Thoracic aorta (tissue), 2 donors: Measurements from ENCODE around the gene IFNGR2. TPM values are rescaled to one million over a fixed set of nuclear protein-coding genes. Genes with fewer than 3 reads are reported as not detected.
A peak's percentile ranks its signal among the peaks of the same experiment; 100 is the strongest.

Experiments
- ATAC-seq: fragments of 150-250 bp; one replicate; pipeline ENCODE4 v1.8.0; 2017; ENCODE audit warnings: low read depth; ENCODE audit not compliant: insufficient number of reproducible peaks, low FRiP score
- DNase-seq: peaks from one replicate; pipeline ENCODE4 v3.0.0-alpha.2; 2020; ENCODE audit warnings: low spot score
- H3K27ac ChIP-seq, 2 donors: fragments of 200-600 bp; sonication (generic); 1 replicate in 1 of 2; 2 replicates in 1 of 2; pipeline ENCODE4 v1.5.1; 2016; ENCODE audit warnings: mild to moderate bottlenecking in 2 of 2, moderate library complexity in 2 of 2
- H3K27me3 ChIP-seq: fragments of 200-600 bp; sonication (generic); replicated peaks from 2 replicates; pipeline ENCODE4 v1.6.0; 2016; ENCODE audit warnings: mild to moderate bottlenecking; ENCODE audit not compliant: insufficient read depth
- H3K36me3 ChIP-seq: fragments of 200-600 bp; sonication (generic); one replicate; pipeline ENCODE4 v1.5.1; 2016
- H3K4me1 ChIP-seq, 2 donors: fragments of 200-600 bp; sonication (generic); 1 replicate in 1 of 2; 2 replicates in 1 of 2; pipeline versions ENCODE4 v1.5.1 to v1.6.0; 2016; ENCODE audit warnings: low read depth in 2 of 2, mild to moderate bottlenecking in 1 of 2; ENCODE audit not compliant: control insufficient read depth in 1 of 2
- H3K4me3 ChIP-seq: fragments of 200-600 bp; sonication (generic); 2 replicates; pipeline ENCODE4 v1.5.1; 2016; ENCODE audit warnings: mild to moderate bottlenecking
- H3K9me3 ChIP-seq: fragments of 200-600 bp; sonication (generic); 2 replicates; pipeline ENCODE4 v1.5.1; 2016
- total RNA-seq, 2 donors: library from RNA; depleted of rRNA; stranded (reverse); fragments of >200 nt; gene quantifications; one replicate each; pipeline versions ENCODE4 v1.1.0 to v1.2.3, GENCODE V29; 2016
- TF ChIP-seq, protein P1 (sequence below): fragments of 200-600 bp; sonication (generic); IDR thresholded peaks from one replicate; pipeline ENCODE4 v1.5.1; 2019; ENCODE audit warnings: antibody characterized with exemption

IFNGR2 gene
- total RNA-seq, 2 donors from 2014 or later = 67.3 to 72.2 TPM

GRCh38 chr21:33371366-33371765 lies 31.8 kb upstream of the IFNGR2 start:
- Histone ChIP-seq H3K27me3 (no peaks in the 10 kb centered on the region), H3K9me3 (peaks cover 22% of the 10 kb centered on the region), H3K4me1 (peaks cover 0 to 4% of the 10 kb centered on the region in 2 donors), H3K4me3 (no peak overlapping the region), H3K27ac (no peak overlapping the region), H3K36me3 (no peaks in the 10 kb centered on the region)
- ATAC-seq (no peak), DNase-seq (no peak)
- TF ChIP-seq, protein P1, sequence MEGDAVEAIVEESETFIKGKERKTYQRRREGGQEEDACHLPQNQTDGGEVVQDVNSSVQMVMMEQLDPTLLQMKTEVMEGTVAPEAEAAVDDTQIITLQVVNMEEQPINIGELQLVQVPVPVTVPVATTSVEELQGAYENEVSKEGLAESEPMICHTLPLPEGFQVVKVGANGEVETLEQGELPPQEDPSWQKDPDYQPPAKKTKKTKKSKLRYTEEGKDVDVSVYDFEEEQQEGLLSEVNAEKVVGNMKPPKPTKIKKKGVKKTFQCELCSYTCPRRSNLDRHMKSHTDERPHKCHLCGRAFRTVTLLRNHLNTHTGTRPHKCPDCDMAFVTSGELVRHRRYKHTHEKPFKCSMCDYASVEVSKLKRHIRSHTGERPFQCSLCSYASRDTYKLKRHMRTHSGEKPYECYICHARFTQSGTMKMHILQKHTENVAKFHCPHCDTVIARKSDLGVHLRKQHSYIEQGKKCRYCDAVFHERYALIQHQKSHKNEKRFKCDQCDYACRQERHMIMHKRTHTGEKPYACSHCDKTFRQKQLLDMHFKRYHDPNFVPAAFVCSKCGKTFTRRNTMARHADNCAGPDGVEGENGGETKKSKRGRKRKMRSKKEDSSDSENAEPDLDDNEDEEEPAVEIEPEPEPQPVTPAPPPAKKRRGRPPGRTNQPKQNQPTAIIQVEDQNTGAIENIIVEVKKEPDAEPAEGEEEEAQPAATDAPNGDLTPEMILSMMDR = no peak

DNA sequence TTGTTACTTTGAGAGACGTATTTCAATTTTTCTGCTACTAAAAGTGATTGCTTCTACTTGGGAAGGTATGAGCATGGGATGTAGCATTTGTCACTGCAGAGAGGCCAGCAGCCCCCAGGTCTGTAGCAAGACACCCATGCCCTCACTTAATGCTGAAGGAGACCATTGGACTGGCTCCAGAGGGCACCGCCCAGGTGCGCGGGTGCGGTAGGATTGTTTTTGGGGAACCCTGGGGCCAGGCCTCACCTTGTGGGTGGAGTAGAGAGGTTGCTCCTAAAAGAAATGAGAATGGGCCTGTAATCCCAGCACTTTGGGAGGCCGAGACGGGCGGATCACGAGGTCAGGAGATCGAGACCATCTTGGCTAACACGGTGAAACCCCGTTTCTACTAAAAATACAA lies 30.6 kb upstream of the IFNGR2 start:
- ATAC-seq (no peak), DNase-seq (no peak)
- H3K27me3 ChIP-seq = no peaks in the 10 kb centered on the region
- no peaks in the 10 kb centered on the region for H3K36me3 ChIP-seq
- H3K9me3 ChIP-seq = peaks cover 11% of the 10 kb centered on the region
- no peak overlapping the region for H3K27ac ChIP-seq
- TF ChIP-seq, protein P1 = no peak
- peaks cover 4 to 7% of the 10 kb centered on the region in 2 donors for H3K4me1 ChIP-seq
- no peak overlapping the region for H3K4me3 ChIP-seq

GRCh38 chr21:33373451-33373850 lies 29.8 kb upstream of the IFNGR2 start:
- H3K4me3 ChIP-seq = no peak overlapping the region
- no peak for ATAC-seq
- TF ChIP-seq, protein P1 = no peak
- peaks cover 3% of the 10 kb centered on the region for H3K9me3 ChIP-seq
- H3K4me1 ChIP-seq = peaks cover 4 to 9% of the 10 kb centered on the region in 2 donors
- no peaks in the 10 kb centered on the region for H3K27me3 ChIP-seq
- H3K36me3 ChIP-seq = no peaks in the 10 kb centered on the region
- DNase-seq = no peak
- peak overlapping the region in 1 of 2 donors; percentile 55 for H3K27ac ChIP-seq

DNA sequence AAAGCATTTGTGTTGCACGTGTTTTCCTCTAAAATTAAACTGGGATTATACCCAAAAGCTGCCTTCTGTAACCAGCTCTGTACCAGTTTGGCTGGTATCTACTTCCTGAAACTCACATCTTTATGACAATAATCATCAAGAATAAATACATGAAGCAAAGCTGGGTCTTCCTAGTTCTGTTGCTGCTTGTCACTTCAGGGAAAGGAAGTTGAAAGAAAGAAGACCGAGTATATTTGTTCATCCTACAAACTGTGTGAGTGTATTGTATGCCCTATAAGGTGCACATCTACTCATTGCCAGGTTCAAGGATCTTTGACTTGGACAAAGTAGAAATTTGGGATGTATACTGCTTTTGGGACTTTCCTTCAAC lies 29.1 kb upstream of the IFNGR2 start:
- H3K36me3 ChIP-seq = no peaks in the 10 kb centered on the region
- H3K27ac ChIP-seq = peak overlapping the region in 1 of 2 donors; percentile 55
- H3K4me1 ChIP-seq = peaks cover 4 to 10% of the 10 kb centered on the region in 2 donors
- H3K9me3 ChIP-seq = no peaks in the 10 kb centered on the region
- ATAC-seq = no peak
- H3K27me3 ChIP-seq = no peaks in the 10 kb centered on the region
- DNase-seq = no peak
- no peak overlapping the region for H3K4me3 ChIP-seq
- TF ChIP-seq, protein P1 = no peak

- no peak overlapping the region for H3K4me3 ChIP-seq
- ATAC-seq (no peak), DNase-seq (no peak)
- TF ChIP-seq, protein P1 = peak; percentile 42
- H3K27me3 ChIP-seq = no peaks in the 10 kb centered on the region
- no peaks in the 10 kb centered on the region for H3K9me3 ChIP-seq
- H3K27ac ChIP-seq = peak overlapping the region in 1 of 2 donors; percentile 55
- H3K4me1 ChIP-seq = peaks cover 4 to 15% of the 10 kb centered on the region in 2 donors
- H3K36me3 ChIP-seq = no peaks in the 10 kb centered on the region
These were observed 28.6 kb upstream of the IFNGR2 start for GRCh38 chr21:33374450-33375096.
